A549 (cell line): ENCODE measurements around the gene ME2. TPM values are rescaled to one million over a fixed set of nuclear protein-coding genes. Genes with fewer than 3 reads are reported as not detected.

Source experiments
- ATAC-seq, 2 experiments: fragments of 200-7000 bp in 1 of 2; fragments of >200 bp in 1 of 2; cut with Nextera tagmentation in 1 of 2; cut with Tn5 transposase in 1 of 2; 3 replicates each; pipeline versions ENCODE4 v1.8.0 to v1.9.1; 2018 to 2020; ENCODE audit warnings: mild to moderate bottlenecking in 1 of 2, moderate library complexity in 1 of 2
- CTCF ChIA-PET: fragments of 300-600 bp; sonication (Branson Sonifier 250); formaldehyde crosslinking; extraction: SDS; loops from one replicate; lab custom pipeline; 2021; ENCODE audit warnings: antibody characterized with exemption, inconsistent platforms; lab: Yijun Ruan, JAX
- POLR2A ChIA-PET: fragments of 350-600 bp; formaldehyde crosslinking; extraction: SDS; loops from one replicate; lab custom pipeline; 2021; ENCODE audit warnings: antibody characterized with exemption, inconsistent platforms; lab: Yijun Ruan, JAX
- DNase-seq, 2 experiments: peaks; one replicate each; pipeline versions ENCODE4 v3.0.0 to v3.0.0-alpha.2; 2011 to 2016; ENCODE audit warnings: low read depth in 1 of 2, low spot score in 1 of 2
- FAIRE-seq: peaks from 2 replicates; lab custom pipeline; 2011; peaks lifted over from hg19 to GRCh38; lab: Jason Lieb, UNC
- H3K27ac ChIP-seq, 2 experiments: fragments of >200 bp; sonication (Bioruptor Twin); formaldehyde crosslinking; 3 replicates each; pipeline ENCODE4 v1.5.1; 2016 to 2017
- H3K4me1 ChIP-seq: fragments of >200 bp; sonication (Bioruptor Twin); formaldehyde crosslinking; 3 replicates; pipeline ENCODE4 v1.6.1; 2016
- H3K4me2 ChIP-seq: fragments of >200 bp; sonication (Bioruptor Twin); formaldehyde crosslinking; 3 replicates; pipeline ENCODE4 v1.6.1; 2016
- H3K4me3 ChIP-seq: fragments of >200 bp; sonication (Bioruptor Twin); formaldehyde crosslinking; 3 replicates; pipeline ENCODE4 v1.5.1; 2016
- H3K9me3 ChIP-seq: fragments of >200 bp; sonication (Bioruptor Twin); formaldehyde crosslinking; 3 replicates; pipeline ENCODE4 v1.6.1; 2016
- BHLHE40 ChIP-seq: IDR thresholded peaks from 2 replicates; pipeline ENCODE4 v1.6.1; 2012; ENCODE audit warnings: low read depth, low read length, inconsistent platforms
- CBX2 ChIP-seq: fragments of 200-600 bp; sonication (generic); IDR thresholded peaks from 2 replicates; pipeline ENCODE4 v1.6.1; 2016; ENCODE audit warnings: low read depth, mild to moderate bottlenecking, borderline replicate concordance
- CHD2 ChIP-seq: fragments of 150-350 bp; IDR thresholded peaks from 2 replicates; pipeline ENCODE4 v1.6.1; 2014; ENCODE audit warnings: low read length; ENCODE audit not compliant: partially characterized antibody
- FOXS1 ChIP-seq: fragments of 250-450 bp; sonication (Bioruptor Pico); IDR thresholded peaks from 2 replicates; pipeline ENCODE4 v1.5.0; 2020; ENCODE audit warnings: mild to moderate bottlenecking, moderate library complexity
- HOXA7 ChIP-seq: fragments of 250-450 bp; sonication (Bioruptor Pico); IDR thresholded peaks from 2 replicates; pipeline ENCODE4 v1.5.0; 2020; ENCODE audit warnings: mild to moderate bottlenecking, moderate library complexity
- HOXB13 ChIP-seq: fragments of 250-450 bp; sonication (Bioruptor Pico); IDR thresholded peaks from 2 replicates; pipeline ENCODE4 v1.5.0; 2020; ENCODE audit warnings: low read depth, mild to moderate bottlenecking, moderate library complexity
- KDM1A ChIP-seq: fragments of 200-600 bp; sonication (generic); IDR thresholded peaks from 2 replicates; pipeline ENCODE4 v1.6.1; 2016; ENCODE audit warnings: low read depth, mild to moderate bottlenecking
- KDM5A ChIP-seq: fragments of 200-600 bp; sonication (generic); IDR thresholded peaks from 2 replicates; pipeline ENCODE4 v1.6.1; 2016; ENCODE audit warnings: antibody characterized with exemption, mild to moderate bottlenecking
- MAFK ChIP-seq: fragments of 450-650 bp; IDR thresholded peaks from 2 replicates; pipeline ENCODE4 v1.6.1; 2014; ENCODE audit not compliant: partially characterized antibody
- MAZ ChIP-seq: fragments of 150-350 bp; IDR thresholded peaks from 2 replicates; pipeline ENCODE4 v1.6.1; 2014; ENCODE audit warnings: antibody characterized with exemption, low read depth, low read length, borderline replicate concordance
- MYC ChIP-seq: IDR thresholded peaks from 2 replicates; pipeline ENCODE4 v1.6.1; 2012; ENCODE audit warnings: mild to moderate bottlenecking, inconsistent platforms, low read length, improper control_type of control experiment, borderline replicate concordance
- NFE2L2 ChIP-seq: fragments of 150-350 bp; conservative IDR thresholded peaks from 2 replicates; pipeline ENCODE4 v1.6.1; 2014; ENCODE audit warnings: low read length
- NPAS2 ChIP-seq: fragments of 250-450 bp; sonication (Bioruptor Pico); IDR thresholded peaks from 2 replicates; pipeline ENCODE4 v1.8.0; 2022; ENCODE audit warnings: mild to moderate bottlenecking, moderate library complexity, borderline replicate concordance
- POLR2AphosphoS2 ChIP-seq: conservative IDR thresholded peaks from 2 replicates; pipeline ENCODE4 v1.6.1; 2012; ENCODE audit warnings: low read length, improper control_type of control experiment, inconsistent platforms
- RAD21 ChIP-seq, 2 experiments: fragments of >200 bp in 1 of 2; sonication (Bioruptor Twin) in 1 of 2; formaldehyde crosslinking in 1 of 2; IDR thresholded peaks in 1 of 2; conservative IDR thresholded peaks in 1 of 2; 2 replicates in 1 of 2; 3 replicates in 1 of 2; pipeline ENCODE4 v1.6.1; 2012 to 2018; ENCODE audit warnings: inconsistent platforms in 1 of 2
- RARB ChIP-seq: fragments of 250-450 bp; sonication (Bioruptor Pico); IDR thresholded peaks from 2 replicates; pipeline ENCODE4 v1.8.0; 2021; ENCODE audit warnings: mild to moderate bottlenecking, moderate library complexity
- RCOR1 ChIP-seq: fragments of 150-350 bp; IDR thresholded peaks from 2 replicates; pipeline ENCODE4 v1.6.1; 2014; ENCODE audit warnings: antibody characterized with exemption, low read length, low read depth
- RNF2 ChIP-seq: fragments of 200-600 bp; sonication (generic); IDR thresholded peaks from 2 replicates; pipeline ENCODE4 v1.6.1; 2016; ENCODE audit warnings: low read depth, mild to moderate bottlenecking, antibody characterized with exemption, moderate library complexity, borderline replicate concordance
- SMC3 ChIP-seq: fragments of >200 bp; sonication (Bioruptor Twin); formaldehyde crosslinking; IDR thresholded peaks from 3 replicates; pipeline ENCODE4 v1.6.1; 2018; ENCODE audit warnings: inconsistent platforms
- TFCP2L1 ChIP-seq: fragments of 250-450 bp; sonication (Bioruptor Pico); IDR thresholded peaks from 2 replicates; pipeline ENCODE4 v1.5.0; 2021; ENCODE audit warnings: mild to moderate bottlenecking
- TP53 ChIP-seq: fragments of 250-450 bp; sonication (Bioruptor Pico); IDR thresholded peaks from 2 replicates; pipeline ENCODE4 v1.5.0; 2021; ENCODE audit warnings: mild to moderate bottlenecking, moderate library complexity
- WGBS: methylation state at CpG from one replicate; pipeline ENCODE4 v1.1.6; 2017; ENCODE audit errors: missing lambda C conversion rate; 5-methylcytosine and 5-hydroxymethylcytosine counted together
- polyA plus RNA-seq, 4 experiments: library from polyadenylated mRNA; depleted of rRNA in 3 of 4; stranded (reverse); fragments of >200 nt; fragmentation: RNase III in 1 of 4; extraction: RNeasy Plus Mini Kit Qiagen cat#74134 plus additional on column Dnase treatment in 1 of 4; gene quantifications; 2 replicates in 3 of 4; 3 replicates in 1 of 4; pipeline ENCODE4 v1.2.3, GENCODE V29; 2011 to 2017
- TF ChIP-seq, protein P1 (sequence below): fragments of 150-350 bp; IDR thresholded peaks from 2 replicates; pipeline ENCODE4 v1.6.1; 2014; ENCODE audit warnings: low read depth, mild to moderate bottlenecking, low read length
- TF ChIP-seq, protein P2 (sequence below): fragments of 250-450 bp; sonication (Bioruptor Pico); IDR thresholded peaks from 2 replicates; pipeline ENCODE4 v1.5.0; 2021; ENCODE audit warnings: mild to moderate bottlenecking, moderate library complexity, borderline replicate concordance
- TF ChIP-seq, protein P3 (sequence below): fragments of >200 bp; sonication (Bioruptor Twin); formaldehyde crosslinking; IDR thresholded peaks from 3 replicates; pipeline ENCODE4 v1.5.1; 2016
- TF ChIP-seq, protein P4 (sequence below): IDR thresholded peaks from 2 replicates; pipeline ENCODE4 v1.6.1; 2012
- TF ChIP-seq, protein P5 (sequence below): fragments of 250-450 bp; sonication (Bioruptor Pico); IDR thresholded peaks from 2 replicates; pipeline ENCODE4 v1.5.0; 2020; ENCODE audit warnings: low read depth, mild to moderate bottlenecking, moderate library complexity

ME2 gene
- polyA plus RNA-seq, 2 of the 4 experiments (the other 2 are of a cell fraction) = 46.8 to 88.0 TPM

DNA sequence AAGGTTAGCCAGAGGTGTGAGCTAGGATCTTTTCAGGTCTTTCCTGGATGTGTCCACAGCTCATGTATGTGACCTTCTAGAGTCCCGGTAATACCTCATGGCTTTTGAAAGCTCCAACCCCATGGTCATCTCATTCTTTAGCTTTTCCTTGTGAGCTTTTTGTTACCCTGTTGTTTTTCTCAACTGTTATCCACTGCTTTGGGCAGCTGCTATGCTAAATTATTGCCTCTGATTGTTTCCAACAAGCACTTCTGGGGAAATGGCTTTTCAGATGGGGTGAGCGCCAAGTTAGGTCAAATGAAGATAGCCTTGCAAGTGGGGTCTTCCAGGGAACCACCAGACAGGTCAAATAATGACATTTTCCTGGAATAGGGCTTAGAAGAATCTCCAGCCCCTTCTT is 27.9 kb downstream of the ME2 start:
- no peak overlapping the region for H3K27ac ChIP-seq
- H3K4me1 ChIP-seq = no peaks in the 10 kb centered on the region
- 0 out of 3 replicates have a peak, but pooled peaks cover 3% of the 10 kb centered on the region for H3K9me3 ChIP-seq
- ChIA-PET POLR2A (no interaction called here), CTCF (no interaction called here)
- FAIRE-seq (no peak), DNase-seq (no peak), ATAC-seq (no peak)
- H3K4me2 ChIP-seq = no peak overlapping the region
- H3K4me3 ChIP-seq = no peak overlapping the region
- TF ChIP-seq CBX2 = no peak
- TF ChIP-seq RAD21 (conservative IDR thresholded peaks at IDR 0.05 in 1 of 2, IDR thresholded peaks at IDR 0.05 in 1 of 2) = no peak
- 89% methylated on average over 2 of the region's 2 CpGs for WGBS

DNA sequence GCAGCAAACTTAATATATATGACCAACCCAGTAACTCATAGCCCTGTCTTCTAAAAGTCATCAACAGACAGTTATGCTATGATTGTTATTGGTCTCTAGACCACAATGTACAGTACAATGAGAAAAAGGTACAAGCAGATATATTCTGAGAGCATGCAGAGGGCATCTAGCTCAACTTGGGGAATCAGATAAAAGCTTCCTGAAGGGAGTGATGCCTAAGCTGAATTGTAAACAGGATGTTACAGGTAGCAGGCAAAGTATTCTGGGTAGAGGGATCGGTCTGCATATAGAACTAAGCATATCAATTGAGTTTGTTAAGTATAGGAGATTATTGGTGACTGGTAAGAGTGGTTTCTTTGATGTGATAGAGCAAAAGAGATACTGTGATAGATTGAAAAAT is 30.3 kb downstream of the ME2 start:
- TF ChIP-seq BHLHE40 (no peak), MYC (no peak), KDM1A (no peak), RARB (CRISPR knock-in tag) (no peak), RNF2 (no peak), SMC3 (no peak), CHD2 (no peak), MAZ (no peak), MAFK (no peak), RCOR1 (no peak), CBX2 (no peak), KDM5A (no peak), HOXA7 (no peak), NFE2L2 (no peak), FOXS1 (no peak)
- TF ChIP-seq, protein P1, sequence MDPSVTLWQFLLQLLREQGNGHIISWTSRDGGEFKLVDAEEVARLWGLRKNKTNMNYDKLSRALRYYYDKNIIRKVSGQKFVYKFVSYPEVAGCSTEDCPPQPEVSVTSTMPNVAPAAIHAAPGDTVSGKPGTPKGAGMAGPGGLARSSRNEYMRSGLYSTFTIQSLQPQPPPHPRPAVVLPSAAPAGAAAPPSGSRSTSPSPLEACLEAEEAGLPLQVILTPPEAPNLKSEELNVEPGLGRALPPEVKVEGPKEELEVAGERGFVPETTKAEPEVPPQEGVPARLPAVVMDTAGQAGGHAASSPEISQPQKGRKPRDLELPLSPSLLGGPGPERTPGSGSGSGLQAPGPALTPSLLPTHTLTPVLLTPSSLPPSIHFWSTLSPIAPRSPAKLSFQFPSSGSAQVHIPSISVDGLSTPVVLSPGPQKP = no peak
- TF ChIP-seq, protein P2, sequence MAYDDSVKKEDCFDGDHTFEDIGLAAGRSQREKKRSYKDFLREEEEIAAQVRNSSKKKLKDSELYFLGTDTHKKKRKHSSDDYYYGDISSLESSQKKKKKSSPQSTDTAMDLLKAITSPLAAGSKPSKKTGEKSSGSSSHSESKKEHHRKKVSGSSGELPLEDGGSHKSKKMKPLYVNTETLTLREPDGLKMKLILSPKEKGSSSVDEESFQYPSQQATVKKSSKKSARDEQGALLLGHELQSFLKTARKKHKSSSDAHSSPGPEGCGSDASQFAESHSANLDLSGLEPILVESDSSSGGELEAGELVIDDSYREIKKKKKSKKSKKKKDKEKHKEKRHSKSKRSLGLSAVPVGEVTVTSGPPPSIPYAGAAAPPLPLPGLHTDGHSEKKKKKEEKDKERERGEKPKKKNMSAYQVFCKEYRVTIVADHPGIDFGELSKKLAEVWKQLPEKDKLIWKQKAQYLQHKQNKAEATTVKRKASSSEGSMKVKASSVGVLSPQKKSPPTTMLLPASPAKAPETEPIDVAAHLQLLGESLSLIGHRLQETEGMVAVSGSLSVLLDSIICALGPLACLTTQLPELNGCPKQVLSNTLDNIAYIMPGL (CRISPR knock-in tag) = no peak
- TF ChIP-seq, protein P3, sequence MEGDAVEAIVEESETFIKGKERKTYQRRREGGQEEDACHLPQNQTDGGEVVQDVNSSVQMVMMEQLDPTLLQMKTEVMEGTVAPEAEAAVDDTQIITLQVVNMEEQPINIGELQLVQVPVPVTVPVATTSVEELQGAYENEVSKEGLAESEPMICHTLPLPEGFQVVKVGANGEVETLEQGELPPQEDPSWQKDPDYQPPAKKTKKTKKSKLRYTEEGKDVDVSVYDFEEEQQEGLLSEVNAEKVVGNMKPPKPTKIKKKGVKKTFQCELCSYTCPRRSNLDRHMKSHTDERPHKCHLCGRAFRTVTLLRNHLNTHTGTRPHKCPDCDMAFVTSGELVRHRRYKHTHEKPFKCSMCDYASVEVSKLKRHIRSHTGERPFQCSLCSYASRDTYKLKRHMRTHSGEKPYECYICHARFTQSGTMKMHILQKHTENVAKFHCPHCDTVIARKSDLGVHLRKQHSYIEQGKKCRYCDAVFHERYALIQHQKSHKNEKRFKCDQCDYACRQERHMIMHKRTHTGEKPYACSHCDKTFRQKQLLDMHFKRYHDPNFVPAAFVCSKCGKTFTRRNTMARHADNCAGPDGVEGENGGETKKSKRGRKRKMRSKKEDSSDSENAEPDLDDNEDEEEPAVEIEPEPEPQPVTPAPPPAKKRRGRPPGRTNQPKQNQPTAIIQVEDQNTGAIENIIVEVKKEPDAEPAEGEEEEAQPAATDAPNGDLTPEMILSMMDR = no peak
- ChIA-PET CTCF (no interaction called here), POLR2A (no interaction called here)
- WGBS = 81% methylated on average over 1 of the region's 1 CpG
- Histone ChIP-seq H3K4me3 (no peak overlapping the region), H3K4me1 (no peaks in the 10 kb centered on the region), H3K4me2 (no peak overlapping the region), H3K9me3 (0 out of 3 replicates have a peak, but pooled peaks cover 3% of the 10 kb centered on the region), H3K27ac (no peak overlapping the region)
- ATAC-seq (no peak), DNase-seq (no peak), FAIRE-seq (no peak)

DNA sequence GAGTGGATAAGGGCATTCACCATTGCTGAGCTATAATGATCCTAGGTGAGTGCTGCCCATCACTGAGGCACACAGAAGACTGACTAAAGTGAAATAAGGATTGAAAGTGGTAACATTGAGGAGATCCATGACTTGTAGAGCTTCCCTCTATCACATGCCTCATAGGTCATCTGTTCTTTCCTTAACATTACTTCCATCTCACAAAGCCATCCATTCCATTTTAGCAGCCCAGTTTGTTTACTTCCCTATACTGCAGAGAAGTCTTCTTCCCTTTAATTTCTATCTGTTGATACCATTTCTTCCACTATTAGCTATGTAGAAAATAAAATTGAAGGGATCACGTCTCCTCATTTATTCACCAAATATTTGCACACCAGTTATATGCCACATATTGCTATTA is 32.1 kb downstream of the ME2 start:
- POLR2A ChIA-PET = no interaction called here
- CTCF ChIA-PET = no interaction called here
- no peak for ATAC-seq
- TF ChIP-seq NPAS2 = no peak
- TF ChIP-seq TFCP2L1 (CRISPR knock-in tag) = no peak
- TF ChIP-seq KDM1A = no peak
- TF ChIP-seq POLR2AphosphoS2 = no peak
- no peak for TF ChIP-seq TP53
- no peak for TF ChIP-seq RCOR1
- TF ChIP-seq HOXB13 (CRISPR knock-in tag) = no peak
- TF ChIP-seq, protein P4, sequence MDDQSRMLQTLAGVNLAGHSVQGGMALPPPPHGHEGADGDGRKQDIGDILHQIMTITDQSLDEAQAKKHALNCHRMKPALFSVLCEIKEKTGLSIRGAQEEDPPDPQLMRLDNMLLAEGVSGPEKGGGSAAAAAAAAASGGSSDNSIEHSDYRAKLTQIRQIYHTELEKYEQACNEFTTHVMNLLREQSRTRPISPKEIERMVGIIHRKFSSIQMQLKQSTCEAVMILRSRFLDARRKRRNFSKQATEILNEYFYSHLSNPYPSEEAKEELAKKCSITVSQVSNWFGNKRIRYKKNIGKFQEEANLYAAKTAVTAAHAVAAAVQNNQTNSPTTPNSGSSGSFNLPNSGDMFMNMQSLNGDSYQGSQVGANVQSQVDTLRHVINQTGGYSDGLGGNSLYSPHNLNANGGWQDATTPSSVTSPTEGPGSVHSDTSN = no peak
- TF ChIP-seq, protein P5, sequence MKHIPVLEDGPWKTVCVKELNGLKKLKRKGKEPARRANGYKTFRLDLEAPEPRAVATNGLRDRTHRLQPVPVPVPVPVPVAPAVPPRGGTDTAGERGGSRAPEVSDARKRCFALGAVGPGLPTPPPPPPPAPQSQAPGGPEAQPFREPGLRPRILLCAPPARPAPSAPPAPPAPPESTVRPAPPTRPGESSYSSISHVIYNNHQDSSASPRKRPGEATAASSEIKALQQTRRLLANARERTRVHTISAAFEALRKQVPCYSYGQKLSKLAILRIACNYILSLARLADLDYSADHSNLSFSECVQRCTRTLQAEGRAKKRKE (CRISPR knock-in tag) = no peak

More for the DNA sequence above, 32.1 kb downstream of the ME2 start:
- Histone ChIP-seq H3K27ac (no peak overlapping the region), H3K9me3 (0 out of 3 replicates have a peak, but pooled peaks cover 3% of the 10 kb centered on the region), H3K4me2 (no peak overlapping the region), H3K4me3 (no peak overlapping the region), H3K4me1 (no peaks in the 10 kb centered on the region; the same call in 2 of the 3 replicates)
- 94% methylated on average over 1 of the region's 1 CpG for WGBS
- DNase-seq (no peak), FAIRE-seq (no peak)
